SK-N-SH treated with all-trans-retinoic acid at 6 μM for 48 hours (cell line): ENCODE results near the gene EDIL3.
A peak's percentile ranks its signal among the peaks of the same experiment; 100 is the strongest.

Source experiments
- ATAC-seq: fragments of 200-7000 bp; cut with Tn5 transposase; 3 replicates; pipeline ENCODE4 v1.9.1; 2020; ENCODE audit warnings: mild to moderate bottlenecking, moderate library complexity
- ARNTL ChIP-seq: fragments of 450-650 bp; formaldehyde crosslinking; IDR thresholded peaks from 2 replicates; pipeline ENCODE4 v1.5.0; 2020; ENCODE audit warnings: low read depth, mild to moderate bottlenecking, moderate library complexity, borderline replicate concordance
- BACH2 ChIP-seq: fragments of 250-450 bp; sonication (Bioruptor Pico); IDR thresholded peaks from 2 replicates; pipeline ENCODE4 v1.9.0; 2021; ENCODE audit warnings: mild to moderate bottlenecking, borderline replicate concordance
- CREB5 ChIP-seq: fragments of 250-450 bp; sonication (Bioruptor Pico); IDR thresholded peaks from 2 replicates; pipeline ENCODE4 v1.5.1; 2020; ENCODE audit warnings: low read depth, mild to moderate bottlenecking, moderate library complexity
- CSDC2 ChIP-seq: fragments of 250-450 bp; sonication (Bioruptor Pico); IDR thresholded peaks from 2 replicates; pipeline ENCODE4 v1.5.0; 2020; ENCODE audit warnings: mild to moderate bottlenecking, moderate library complexity
- CSRNP3 ChIP-seq: fragments of 250-450 bp; sonication (Bioruptor Pico); IDR thresholded peaks from 2 replicates; pipeline ENCODE4 v1.5.1; 2021; ENCODE audit warnings: mild to moderate bottlenecking, moderate library complexity
- ESRRG ChIP-seq: fragments of 250-450 bp; sonication (Bioruptor Pico); IDR thresholded peaks from 2 replicates; pipeline ENCODE4 v1.6.1; 2021; ENCODE audit warnings: mild to moderate bottlenecking
- GLIS3 ChIP-seq: fragments of 250-450 bp; sonication (Bioruptor Pico); IDR thresholded peaks from 2 replicates; pipeline ENCODE4 v1.5.0; 2020; ENCODE audit warnings: mild to moderate bottlenecking, moderate library complexity
- ISL1 ChIP-seq: fragments of 250-450 bp; sonication (Bioruptor Pico); IDR thresholded peaks from 2 replicates; pipeline ENCODE4 v2.1.2; 2022; ENCODE audit warnings: mild to moderate bottlenecking, moderate library complexity
- OSR1 ChIP-seq: fragments of 250-450 bp; sonication (Bioruptor Pico); IDR thresholded peaks from 2 replicates; pipeline ENCODE4 v1.8.0; 2022; ENCODE audit warnings: moderate library complexity, mild to moderate bottlenecking, inconsistent platforms
- PATZ1 ChIP-seq: fragments of 250-450 bp; sonication (Bioruptor Pico); IDR thresholded peaks from 2 replicates; pipeline ENCODE4 v1.8.0; 2020; ENCODE audit warnings: mild to moderate bottlenecking, moderate library complexity, borderline replicate concordance
- PPARA ChIP-seq: fragments of 250-450 bp; sonication (Bioruptor Pico); IDR thresholded peaks from 2 replicates; pipeline ENCODE4 v1.5.0; 2020; ENCODE audit warnings: mild to moderate bottlenecking, borderline replicate concordance
- RARB ChIP-seq: fragments of 250-450 bp; sonication (Bioruptor Pico); IDR thresholded peaks from 2 replicates; pipeline ENCODE4 v1.8.0; 2021; ENCODE audit warnings: mild to moderate bottlenecking, moderate library complexity
- SNAI2 ChIP-seq: fragments of 250-450 bp; sonication (Bioruptor Pico); IDR thresholded peaks from 2 replicates; pipeline ENCODE4 v1.5.0; 2020; ENCODE audit warnings: mild to moderate bottlenecking, moderate library complexity
- TCF4 ChIP-seq: fragments of 250-450 bp; sonication (Bioruptor Pico); IDR thresholded peaks from 2 replicates; pipeline ENCODE4 v1.8.0; 2021; ENCODE audit warnings: mild to moderate bottlenecking, moderate library complexity, borderline replicate concordance
- TOX ChIP-seq: fragments of 250-450 bp; sonication (Bioruptor Pico); IDR thresholded peaks from 2 replicates; pipeline ENCODE4 v1.8.0; 2021; ENCODE audit warnings: mild to moderate bottlenecking, moderate library complexity, borderline replicate concordance
- TSHZ2 ChIP-seq: fragments of 250-450 bp; sonication (Bioruptor Pico); IDR thresholded peaks from 2 replicates; pipeline ENCODE4 v1.5.0; 2020; ENCODE audit warnings: mild to moderate bottlenecking, moderate library complexity
- ZC3H10 ChIP-seq: fragments of 250-450 bp; sonication (Bioruptor Pico); IDR thresholded peaks from 2 replicates; pipeline ENCODE4 v1.5.1; 2021; ENCODE audit warnings: mild to moderate bottlenecking, moderate library complexity
- ZFP3 ChIP-seq: fragments of 250-450 bp; sonication (Bioruptor Pico); IDR thresholded peaks from 2 replicates; pipeline ENCODE4 v1.5.0; 2020; ENCODE audit warnings: mild to moderate bottlenecking, moderate library complexity
- ZFP30 ChIP-seq: fragments of 450-650 bp; formaldehyde crosslinking; IDR thresholded peaks from 2 replicates; pipeline ENCODE4 v1.5.0; 2022; ENCODE audit warnings: mild to moderate bottlenecking, moderate library complexity
- ZNF565 ChIP-seq: fragments of 450-650 bp; formaldehyde crosslinking; conservative IDR thresholded peaks from 2 replicates; pipeline ENCODE4 v1.5.0; 2020; ENCODE audit warnings: low read depth, mild to moderate bottlenecking, moderate library complexity
- ZNF8 ChIP-seq: fragments of 450-650 bp; formaldehyde crosslinking; IDR thresholded peaks from 2 replicates; pipeline ENCODE4 v1.5.0; 2020; ENCODE audit warnings: mild to moderate bottlenecking, moderate library complexity

The EDIL3 gene

GRCh38 chr5:83942155-83942554, 442.5 kb downstream of the EDIL3 start:
- ATAC-seq, result no peak
- TF ChIP-seq ZC3H10 (CRISPR knock-in tag) (no peak), PPARA (CRISPR knock-in tag) (no peak), CREB5 (CRISPR knock-in tag) (no peak), ZNF8 (CRISPR knock-in tag) (no peak), SNAI2 (CRISPR knock-in tag) (no peak), ISL1 (CRISPR knock-in tag) (no peak), CSRNP3 (CRISPR knock-in tag) (no peak), ARNTL (no peak), RARB (CRISPR knock-in tag) (no peak), TOX (no peak), ZFP3 (no peak), CSDC2 (CRISPR knock-in tag) (no peak), BACH2 (CRISPR knock-in tag) (no peak), ZFP30 (no peak), ZNF565 (no peak)
- TF ChIP-seq, all 23 proteins: peak for 0

- ATAC-seq, result no peak
- no peak for TF ChIP-seq GLIS3 (CRISPR knock-in tag)
- TF ChIP-seq OSR1 (CRISPR knock-in tag), result no peak
- no peak for TF ChIP-seq TCF4 (CRISPR knock-in tag)
Observed at GRCh38 chr5:83937837-83938236, 446.8 kb downstream of the EDIL3 start.

GRCh38 chr5:83931969-83932368, 452.7 kb downstream of the EDIL3 start:
- ATAC-seq, result no peak
- TF ChIP-seq ZFP30 (no peak), CREB5 (CRISPR knock-in tag) (no peak)

GRCh38 chr5:83927140-83927733, 457.4 kb downstream of the EDIL3 start:
- ATAC-seq, result peak; percentile 11; the same call in 1 of the 3 replicates
- TF ChIP-seq ZNF8 (CRISPR knock-in tag) (no peak), CREB5 (CRISPR knock-in tag) (no peak), PATZ1 (CRISPR knock-in tag) (no peak), ESRRG (CRISPR knock-in tag) (no peak), ZNF565 (no peak), TOX (no peak), ZC3H10 (CRISPR knock-in tag) (no peak), CSDC2 (CRISPR knock-in tag) (no peak), ARNTL (no peak), SNAI2 (CRISPR knock-in tag) (no peak), TSHZ2 (no peak), BACH2 (CRISPR knock-in tag) (no peak), ZFP30 (no peak)
